ENCODE measurements around the gene TBX4.

DNA sequence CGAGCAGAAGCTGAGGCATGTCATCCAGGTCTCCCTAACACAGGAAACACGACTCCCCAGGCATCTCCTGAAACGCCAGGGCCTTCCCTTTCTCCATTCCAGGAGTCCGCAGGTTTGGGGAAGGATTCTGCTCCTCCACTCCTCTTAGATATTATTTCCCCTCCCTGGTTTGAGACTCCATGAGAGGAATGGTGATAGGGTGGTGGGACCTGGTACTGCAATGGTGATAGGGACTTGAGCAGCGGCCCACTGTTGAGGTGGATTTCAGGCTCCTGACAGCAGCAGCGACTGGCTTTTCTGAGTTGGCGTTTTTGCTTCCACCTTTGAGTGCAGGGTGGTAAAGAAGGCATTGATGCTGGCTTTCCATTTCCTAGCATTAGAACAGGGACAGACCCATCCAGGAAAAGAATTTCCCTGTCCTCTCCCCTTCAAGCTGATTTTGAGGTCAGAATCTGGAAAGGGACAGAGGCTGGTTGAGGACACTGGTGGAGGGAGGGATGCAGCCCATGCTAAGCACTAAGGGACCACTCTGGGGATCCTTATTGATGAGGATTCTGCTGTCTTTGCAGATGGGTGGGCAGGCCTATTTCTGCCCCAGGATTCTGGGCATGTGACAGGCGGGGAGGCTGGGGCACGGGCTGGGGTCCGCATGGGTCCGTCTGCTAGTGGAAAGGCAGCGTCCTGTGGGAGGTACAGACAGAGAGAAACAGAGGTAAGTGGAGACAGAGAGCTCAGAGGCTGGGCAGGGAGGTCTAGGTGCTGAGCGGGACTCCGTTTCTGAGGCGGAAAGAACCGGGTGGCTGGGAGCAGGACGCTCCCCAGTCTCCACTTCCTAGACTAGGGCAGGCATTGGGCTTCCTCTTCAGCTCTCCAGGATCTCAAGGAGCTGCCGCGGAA lies 1.3 kb upstream of the TBX4 start:
- TF ChIP-seq, protein P1, sequence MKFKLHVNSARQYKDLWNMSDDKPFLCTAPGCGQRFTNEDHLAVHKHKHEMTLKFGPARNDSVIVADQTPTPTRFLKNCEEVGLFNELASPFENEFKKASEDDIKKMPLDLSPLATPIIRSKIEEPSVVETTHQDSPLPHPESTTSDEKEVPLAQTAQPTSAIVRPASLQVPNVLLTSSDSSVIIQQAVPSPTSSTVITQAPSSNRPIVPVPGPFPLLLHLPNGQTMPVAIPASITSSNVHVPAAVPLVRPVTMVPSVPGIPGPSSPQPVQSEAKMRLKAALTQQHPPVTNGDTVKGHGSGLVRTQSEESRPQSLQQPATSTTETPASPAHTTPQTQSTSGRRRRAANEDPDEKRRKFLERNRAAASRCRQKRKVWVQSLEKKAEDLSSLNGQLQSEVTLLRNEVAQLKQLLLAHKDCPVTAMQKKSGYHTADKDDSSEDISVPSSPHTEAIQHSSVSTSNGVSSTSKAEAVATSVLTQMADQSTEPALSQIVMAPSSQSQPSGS (CRISPR knock-in tag; IDR thresholded peaks at IDR 0.05): no peak
- TF ChIP-seq TCF3 (CRISPR knock-in tag; IDR thresholded peaks at IDR 0.05) (no peak), TFAP4 (CRISPR knock-in tag; IDR thresholded peaks at IDR 0.05; ENCODE audit: borderline replicate concordance) (no peak), NR2C2 (CRISPR knock-in tag; IDR thresholded peaks at IDR 0.05) (no peak), NR2C2 (tag; IDR thresholded peaks at IDR 0.05) (no peak), ZFX (CRISPR knock-in tag; IDR thresholded peaks at IDR 0.05) (no peak), POLR2A (conservative IDR thresholded peaks at IDR 0.05) (no peak), NR3C1 (CRISPR knock-in tag; IDR thresholded peaks at IDR 0.05) (no peak), TCF7L2 (IDR thresholded peaks at IDR 0.05; ENCODE audit: low read depth, low read length) (no peak), ZNF717 (CRISPR knock-in tag; IDR thresholded peaks at IDR 0.05) (no peak)
- TF ChIP-seq, protein P2, sequence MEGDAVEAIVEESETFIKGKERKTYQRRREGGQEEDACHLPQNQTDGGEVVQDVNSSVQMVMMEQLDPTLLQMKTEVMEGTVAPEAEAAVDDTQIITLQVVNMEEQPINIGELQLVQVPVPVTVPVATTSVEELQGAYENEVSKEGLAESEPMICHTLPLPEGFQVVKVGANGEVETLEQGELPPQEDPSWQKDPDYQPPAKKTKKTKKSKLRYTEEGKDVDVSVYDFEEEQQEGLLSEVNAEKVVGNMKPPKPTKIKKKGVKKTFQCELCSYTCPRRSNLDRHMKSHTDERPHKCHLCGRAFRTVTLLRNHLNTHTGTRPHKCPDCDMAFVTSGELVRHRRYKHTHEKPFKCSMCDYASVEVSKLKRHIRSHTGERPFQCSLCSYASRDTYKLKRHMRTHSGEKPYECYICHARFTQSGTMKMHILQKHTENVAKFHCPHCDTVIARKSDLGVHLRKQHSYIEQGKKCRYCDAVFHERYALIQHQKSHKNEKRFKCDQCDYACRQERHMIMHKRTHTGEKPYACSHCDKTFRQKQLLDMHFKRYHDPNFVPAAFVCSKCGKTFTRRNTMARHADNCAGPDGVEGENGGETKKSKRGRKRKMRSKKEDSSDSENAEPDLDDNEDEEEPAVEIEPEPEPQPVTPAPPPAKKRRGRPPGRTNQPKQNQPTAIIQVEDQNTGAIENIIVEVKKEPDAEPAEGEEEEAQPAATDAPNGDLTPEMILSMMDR (IDR thresholded peaks at IDR 0.05 in 2 of 3, conservative IDR thresholded peaks at IDR 0.05 in 1 of 3; ENCODE audit: insufficient read depth in 2 of 3, low read depth in 1 of 3, low read length in 3 of 3): no peak

All from K562 (cell line).